Activated CD8-positive, alpha-beta T cell treated with anti-CD3 and anti-CD28 coated beads for 36 hours (primary cell): ENCODE data around the gene ZNF497. TPM values are rescaled to one million over a fixed set of nuclear protein-coding genes. Genes with fewer than 3 reads are reported as not detected.

Experiments used
- ATAC-seq: fragments of 200-7000 bp; cut with Tn5 transposase; one replicate; pipeline ENCODE4 v1.10.0; 2021; ENCODE audit warnings: mild to moderate bottlenecking, moderate library complexity
- CTCF ChIA-PET: fragments of 350-600 bp; sonication (Branson Sonifier 250); formaldehyde crosslinking; loops from one replicate; lab custom pipeline; 2021; ENCODE audit warnings: antibody characterized with exemption; lab: Charles Lee
- POLR2A ChIA-PET: fragments of 350-600 bp; sonication (Branson Sonifier 250); formaldehyde crosslinking; loops from one replicate; lab custom pipeline; 2021; ENCODE audit warnings: antibody characterized with exemption; lab: Charles Lee
- DNase-seq: peaks from one replicate; pipeline ENCODE4 v3.0.0-alpha.2; 2020
- H3K27ac Mint-ChIP-seq: one replicate; pipeline ENCODE4 v1.8.0; 2021; ENCODE audit warnings: mild to moderate bottlenecking, mixed read lengths
- H3K27me3 Mint-ChIP-seq: one replicate; pipeline ENCODE4 v1.8.0; 2021; ENCODE audit warnings: mixed read lengths
- H3K36me3 Mint-ChIP-seq: one replicate; pipeline ENCODE4 v1.8.0; 2021; ENCODE audit warnings: low read depth, mixed read lengths
- H3K4me1 Mint-ChIP-seq: one replicate; pipeline ENCODE4 v1.8.0; 2021; ENCODE audit warnings: low read depth, mixed read lengths
- H3K4me3 Mint-ChIP-seq: one replicate; pipeline ENCODE4 v1.8.0; 2021; ENCODE audit warnings: mild to moderate bottlenecking, moderate library complexity, mixed read lengths
- H3K9me3 Mint-ChIP-seq: one replicate; pipeline ENCODE4 v1.8.0; 2021; ENCODE audit warnings: mixed read lengths
- intact Hi-C: fragments of 100-400 bp; cut with micrococcal nuclease; formaldehyde crosslinking; loops from one replicate; pipeline ENCODE4 v1.10.0; 2022
- total RNA-seq, 2 experiments: library from RNA; stranded (reverse); gene quantifications; one replicate each; pipeline ENCODE4 v1.2.3, GENCODE V29; 2021
- TF ChIP-seq, protein P1 (sequence below): fragments of 200-600 bp; IDR thresholded peaks from one replicate; pipeline ENCODE4 v1.8.0; 2022; ENCODE audit warnings: antibody characterized with exemption, mild to moderate bottlenecking

The ZNF497 gene
- total RNA-seq, 2 experiments from 2014 or later, result 1.3 to 1.6 TPM

- H3K4me1 Mint-ChIP-seq, result peaks cover 23% of the 10 kb centered on the region
- ChIA-PET POLR2A (interaction anchor here (1.5 kb wide), 1 partner anchor 8 kb away, joined by 3 read pairs; no protein-coding TSS in a partner anchor), CTCF (no interaction called here)
- no peak for ATAC-seq
- no peak for DNase-seq
- H3K9me3 Mint-ChIP-seq, result no peaks in the 10 kb centered on the region
- no peak overlapping the region for H3K27ac Mint-ChIP-seq
- H3K4me3 Mint-ChIP-seq, result peak overlapping the region; percentile 83
- TF ChIP-seq, protein P1, sequence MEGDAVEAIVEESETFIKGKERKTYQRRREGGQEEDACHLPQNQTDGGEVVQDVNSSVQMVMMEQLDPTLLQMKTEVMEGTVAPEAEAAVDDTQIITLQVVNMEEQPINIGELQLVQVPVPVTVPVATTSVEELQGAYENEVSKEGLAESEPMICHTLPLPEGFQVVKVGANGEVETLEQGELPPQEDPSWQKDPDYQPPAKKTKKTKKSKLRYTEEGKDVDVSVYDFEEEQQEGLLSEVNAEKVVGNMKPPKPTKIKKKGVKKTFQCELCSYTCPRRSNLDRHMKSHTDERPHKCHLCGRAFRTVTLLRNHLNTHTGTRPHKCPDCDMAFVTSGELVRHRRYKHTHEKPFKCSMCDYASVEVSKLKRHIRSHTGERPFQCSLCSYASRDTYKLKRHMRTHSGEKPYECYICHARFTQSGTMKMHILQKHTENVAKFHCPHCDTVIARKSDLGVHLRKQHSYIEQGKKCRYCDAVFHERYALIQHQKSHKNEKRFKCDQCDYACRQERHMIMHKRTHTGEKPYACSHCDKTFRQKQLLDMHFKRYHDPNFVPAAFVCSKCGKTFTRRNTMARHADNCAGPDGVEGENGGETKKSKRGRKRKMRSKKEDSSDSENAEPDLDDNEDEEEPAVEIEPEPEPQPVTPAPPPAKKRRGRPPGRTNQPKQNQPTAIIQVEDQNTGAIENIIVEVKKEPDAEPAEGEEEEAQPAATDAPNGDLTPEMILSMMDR, result no peak
- H3K27me3 Mint-ChIP-seq, result no peaks in the 10 kb centered on the region
- intact Hi-C loops, result no loop called here
- H3K36me3 Mint-ChIP-seq, result peaks cover 13% of the 10 kb centered on the region
Observed at GRCh38 chr19:58382997-58383603, 20.5 kb upstream of the ZNF497 start.

GRCh38 chr19:58381460-58382212 lies 19.1 kb upstream of the ZNF497 start:
- no peaks in the 10 kb centered on the region for H3K36me3 Mint-ChIP-seq
- H3K9me3 Mint-ChIP-seq, result no peaks in the 10 kb centered on the region
- TF ChIP-seq, protein P1, result no peak
- peak overlapping the region; percentile 86 for H3K27ac Mint-ChIP-seq
- DNase-seq (no peak), ATAC-seq (no peak)
- CTCF ChIA-PET, result no interaction called here
- H3K27me3 Mint-ChIP-seq, result no peaks in the 10 kb centered on the region
- intact Hi-C loops, result no loop called here
- peaks cover 20% of the 10 kb centered on the region for H3K4me1 Mint-ChIP-seq
- POLR2A ChIA-PET, result interaction anchor here (0.7 to 1.5 kb wide), 9 partner anchors 9 to 1978 kb away, joined by 3 to 5 read pairs (median 3); partner anchors contain the start of genes ZBTB45 and ZNF583
- H3K4me3 Mint-ChIP-seq, result peak overlapping the region; percentile 83

- Mint-ChIP-seq H3K4me3 (peak within 1 kb of the TSS; percentile 83), H3K27me3 (no peaks in the 10 kb centered on the region), H3K4me1 (peaks cover 20% of the 10 kb centered on the region), H3K9me3 (no peaks in the 10 kb centered on the region), H3K27ac (peak within 1 kb of the TSS; percentile 87), H3K36me3 (no peaks in the 10 kb centered on the region)
- intact Hi-C loops, result no loop called here
- TF ChIP-seq, protein P1, result no peak
- CTCF ChIA-PET, result no interaction called here
- DNase-seq (peak; percentile 99), ATAC-seq (peak; percentile 88)
- POLR2A ChIA-PET, result interaction anchor here (0.7 to 1.9 kb wide), 9 partner anchors 12 to 1977 kb away, joined by 3 to 16 read pairs (median 4); partner anchors contain the start of genes ZBTB45, ZNF497 and ZNF583
Observed at GRCh38 chr19:58380662-58381459, 18.3 kb upstream of the ZNF497 start, which contains the start of gene ZNF837. ZNF837 (minus strand) TSS chr19:58381030; CDS start chr19:58369332, 11,698 bp downstream.

GRCh38 chr19:58380037-58380661 lies 17.6 kb upstream of the ZNF497 start:
- ATAC-seq (no peak), DNase-seq (no peak)
- TF ChIP-seq, protein P1, result no peak
- CTCF ChIA-PET, result interaction anchor here (1.5 kb wide), 1 partner anchor 28 kb away, joined by 3 read pairs; the partner anchor contains the start of gene ZNF584
- POLR2A ChIA-PET, result interaction anchor here (0.9 to 1.9 kb wide), 8 partner anchors 13 to 140 kb away, joined by 3 to 16 read pairs (median 4); partner anchors contain the start of genes ZBTB45 and ZNF497
- Mint-ChIP-seq H3K4me3 (peak overlapping the region; percentile 83), H3K36me3 (no peaks in the 10 kb centered on the region), H3K27me3 (no peaks in the 10 kb centered on the region), H3K27ac (peak overlapping the region; percentile 87), H3K4me1 (peaks cover 15% of the 10 kb centered on the region), H3K9me3 (no peaks in the 10 kb centered on the region)
- intact Hi-C loops, result no loop called here
